Transverse colon (tissue), 4 donors: Measurements from ENCODE around the gene AKIRIN2. TPM values are rescaled to one million over a fixed set of nuclear protein-coding genes. Genes with fewer than 3 reads are reported as not detected.

Experiments used
- DNase-seq: peaks from one replicate; pipeline ENCODE4 v3.0.0-alpha.2; 2019
- H3K27ac ChIP-seq, 4 donors: fragments of 200-600 bp; sonication (generic); 2 replicates each; pipeline ENCODE4 v1.5.1; 2016 to 2018; ENCODE audit warnings: inconsistent platforms in 4 of 4
- H3K27me3 ChIP-seq: fragments of 200-600 bp; sonication (generic); 2 replicates; pipeline ENCODE4 v1.5.1; 2017; ENCODE audit warnings: inconsistent platforms
- H3K36me3 ChIP-seq, 4 donors: fragments of 200-600 bp; sonication (generic); 2 replicates each; pipeline ENCODE4 v1.5.1; 2017 to 2019; ENCODE audit warnings: inconsistent platforms in 4 of 4
- H3K4me1 ChIP-seq, 4 donors: fragments of 200-600 bp; sonication (generic); 2 replicates each; pipeline ENCODE4 v1.5.1; 2017 to 2020; ENCODE audit warnings: inconsistent platforms in 4 of 4
- H3K4me3 ChIP-seq, 4 donors: fragments of 200-600 bp; sonication (generic); 1 replicate in 1 of 4; 2 replicates in 3 of 4; pipeline versions ENCODE4 v1.5.1 to v1.6.1; 2017 to 2019; ENCODE audit warnings: inconsistent platforms in 4 of 4
- H3K9me3 ChIP-seq, 2 donors: fragments of 200-600 bp; sonication (generic); 2 replicates each; pipeline ENCODE4 v1.5.1; 2017 to 2019; ENCODE audit warnings: inconsistent platforms in 2 of 2
- EP300 ChIP-seq: sonication (generic); formaldehyde crosslinking; IDR thresholded peaks from one replicate; pipeline ENCODE4 v1.6.1; 2017; ENCODE audit warnings: antibody characterized with exemption, low read depth
- POLR2A ChIP-seq: fragments of 450-650 bp; IDR thresholded peaks from one replicate; pipeline ENCODE4 v1.6.1; 2016; ENCODE audit warnings: antibody characterized with exemption, mild to moderate bottlenecking, moderate library complexity
- POLR2AphosphoS5 ChIP-seq, 3 donors: sonication (generic); formaldehyde crosslinking; IDR thresholded peaks; one replicate each; pipeline ENCODE4 v1.6.1; 2016; ENCODE audit warnings: antibody characterized with exemption in 3 of 3
- WGBS, 2 donors: methylation state at CpG; one replicate each; pipeline ENCODE4 v1.1.5; 2018; ENCODE audit warnings: low coverage in 1 of 2; 5-methylcytosine and 5-hydroxymethylcytosine counted together
- in situ Hi-C, 4 donors: fragments of 200-750 bp; cut with MboI; loops; one replicate each; pipeline versions ENCODE4 v1.15.0 to v1.15.1; 2017; ENCODE audit warnings: low sequenced_read_pairs in 3 of 4, low pct_ligation_motif_present in 1 of 4, low pct_unique_long_range_greater_than_20kb in 1 of 4
- intact Hi-C: fragments of 100-400 bp; cut with DNase I; formaldehyde crosslinking; loops from one replicate; pipeline ENCODE4 v1.15.1; 2023; ENCODE audit warnings: low total_unique reads
- total RNA-seq, 4 donors: library from RNA; depleted of rRNA; stranded (reverse); fragments of >200 nt; gene quantifications; one replicate each; pipeline ENCODE4 v1.1.0, GENCODE V29; 2016
- TF ChIP-seq, protein P1 (sequence below), 5 experiments: fragments of 200-600 bp in 3 of 5; fragments of 450-650 bp in 2 of 5; sonication (generic) in 3 of 5; IDR thresholded peaks; 1 replicate in 2 of 5; 2 replicates in 3 of 5; pipeline ENCODE4 v1.5.1; 2016 to 2017; ENCODE audit warnings: antibody characterized with exemption in 5 of 5, inconsistent platforms in 3 of 5, mild to moderate bottlenecking in 2 of 5, moderate library complexity in 1 of 5

AKIRIN2 gene
- total RNA-seq, 4 donors from 2014 or later = 16.3 to 44.9 (median 20.7) TPM

DNA sequence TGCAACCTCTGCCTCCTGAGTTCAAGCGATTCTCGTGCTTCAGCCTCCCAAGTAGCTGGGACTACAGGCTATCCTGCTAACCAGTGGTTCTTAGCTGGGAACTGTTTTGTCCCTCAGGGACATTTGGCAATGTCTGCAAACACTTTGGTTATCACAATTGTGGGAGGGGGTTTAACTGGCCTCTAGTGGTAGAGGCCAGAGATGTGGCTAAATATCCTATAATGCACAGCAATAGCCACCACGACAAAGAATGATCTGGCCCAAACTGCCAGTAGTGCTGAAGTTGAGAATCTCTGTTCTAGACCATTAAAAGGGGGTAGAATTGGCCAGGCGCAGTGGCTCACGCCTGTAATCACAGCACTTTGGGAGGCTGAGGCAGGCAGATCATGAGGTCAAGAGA lies 28.8 kb downstream of the AKIRIN2 start:
- no peak overlapping the region for H3K27ac ChIP-seq
- in situ Hi-C loops = no loop called here
- 33 to 98% methylated on average over 1 to 5 of the region's 5 CpGs for WGBS, 2 donors

DNA sequence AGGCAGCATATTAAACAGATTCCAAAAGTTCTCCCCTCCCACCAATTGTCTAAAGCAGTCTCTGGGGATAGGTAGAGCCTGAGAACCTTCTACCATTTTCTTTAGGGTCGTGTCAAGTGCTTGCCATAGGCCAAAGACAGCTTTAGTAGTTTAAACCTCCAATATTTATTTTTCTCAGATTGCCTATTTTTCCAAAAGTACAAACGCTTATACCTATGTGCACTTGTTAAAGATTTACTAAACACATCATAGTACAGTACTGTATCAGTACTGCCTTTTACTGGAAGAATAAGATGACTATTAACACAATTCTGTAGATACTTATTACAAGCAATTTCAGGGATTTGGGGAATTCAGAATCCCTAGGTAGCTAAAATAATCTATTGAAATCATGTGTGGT lies 29.4 kb downstream of the AKIRIN2 start:
- Histone ChIP-seq H3K27ac (no peak overlapping the region), H3K27me3 (no peaks in the 10 kb centered on the region), H3K4me3 (no peak overlapping the region), H3K9me3 (no peaks in the 10 kb centered on the region), H3K36me3 (peaks cover 0 to 43% (median 11%) of the 10 kb centered on the region in 4 donors), H3K4me1 (no peaks in the 10 kb centered on the region)
- in situ Hi-C loops = no loop called here
- DNase-seq = no peak
- WGBS, 2 donors = 71 to 81% methylated on average over 2 of the region's 2 CpGs
- intact Hi-C loops = no loop called here
- no peak for TF ChIP-seq POLR2AphosphoS5 (IDR thresholded peaks at IDR 0.05)
- no peak for TF ChIP-seq POLR2A
- TF ChIP-seq EP300 = no peak
- TF ChIP-seq, protein P1, sequence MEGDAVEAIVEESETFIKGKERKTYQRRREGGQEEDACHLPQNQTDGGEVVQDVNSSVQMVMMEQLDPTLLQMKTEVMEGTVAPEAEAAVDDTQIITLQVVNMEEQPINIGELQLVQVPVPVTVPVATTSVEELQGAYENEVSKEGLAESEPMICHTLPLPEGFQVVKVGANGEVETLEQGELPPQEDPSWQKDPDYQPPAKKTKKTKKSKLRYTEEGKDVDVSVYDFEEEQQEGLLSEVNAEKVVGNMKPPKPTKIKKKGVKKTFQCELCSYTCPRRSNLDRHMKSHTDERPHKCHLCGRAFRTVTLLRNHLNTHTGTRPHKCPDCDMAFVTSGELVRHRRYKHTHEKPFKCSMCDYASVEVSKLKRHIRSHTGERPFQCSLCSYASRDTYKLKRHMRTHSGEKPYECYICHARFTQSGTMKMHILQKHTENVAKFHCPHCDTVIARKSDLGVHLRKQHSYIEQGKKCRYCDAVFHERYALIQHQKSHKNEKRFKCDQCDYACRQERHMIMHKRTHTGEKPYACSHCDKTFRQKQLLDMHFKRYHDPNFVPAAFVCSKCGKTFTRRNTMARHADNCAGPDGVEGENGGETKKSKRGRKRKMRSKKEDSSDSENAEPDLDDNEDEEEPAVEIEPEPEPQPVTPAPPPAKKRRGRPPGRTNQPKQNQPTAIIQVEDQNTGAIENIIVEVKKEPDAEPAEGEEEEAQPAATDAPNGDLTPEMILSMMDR (IDR thresholded peaks at IDR 0.05) = no peak

More for the DNA sequence above, 28.8 kb downstream of the AKIRIN2 start:
- TF ChIP-seq, protein P1 (IDR thresholded peaks at IDR 0.05) = no peak
- no peak for TF ChIP-seq POLR2AphosphoS5 (IDR thresholded peaks at IDR 0.05)
- no peak for TF ChIP-seq POLR2A
- no peak for TF ChIP-seq EP300
- Histone ChIP-seq H3K27me3 (no peaks in the 10 kb centered on the region), H3K4me3 (no peak overlapping the region), H3K9me3 (no peaks in the 10 kb centered on the region), H3K36me3 (peaks cover 0 to 49% (median 14%) of the 10 kb centered on the region in 4 donors), H3K4me1 (peaks cover 0 to 6% (median 0%) of the 10 kb centered on the region in 4 donors)
- intact Hi-C loops = no loop called here
- DNase-seq = no peak

DNA sequence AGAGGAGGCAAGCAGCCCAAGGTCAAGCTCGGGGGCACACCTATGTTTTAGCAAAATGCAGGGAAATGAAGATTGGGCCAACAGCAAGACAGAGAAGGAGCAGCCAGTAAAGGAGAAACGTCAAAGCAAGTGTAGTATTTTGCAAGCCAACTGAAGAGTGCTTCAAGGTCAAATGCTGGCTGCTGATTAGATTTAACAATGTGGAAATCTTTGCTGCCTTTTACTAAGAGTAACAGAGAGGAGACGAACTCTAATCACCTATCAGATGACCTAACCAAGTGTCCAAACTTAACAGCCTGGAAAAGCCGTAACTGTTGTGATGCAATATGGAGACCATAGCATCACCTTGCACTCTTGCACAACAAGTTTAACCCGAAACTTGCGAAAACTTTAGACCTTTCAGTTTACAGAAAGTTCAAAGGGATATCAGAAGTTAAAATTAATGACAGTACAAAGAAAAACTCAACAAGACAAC lies 30.4 kb downstream of the AKIRIN2 start:
- H3K27me3 ChIP-seq = no peaks in the 10 kb centered on the region
- no peaks in the 10 kb centered on the region for H3K4me1 ChIP-seq
- H3K27ac ChIP-seq = no peak overlapping the region
- H3K36me3 ChIP-seq = peaks cover 0 to 34% (median 8%) of the 10 kb centered on the region in 4 donors
- WGBS, 2 donors = 76 to 87% methylated on average over 6 of the region's 6 CpGs
- in situ Hi-C loops = no loop called here
- H3K9me3 ChIP-seq = no peaks in the 10 kb centered on the region
- H3K4me3 ChIP-seq = no peak overlapping the region
- no peak for DNase-seq
- TF ChIP-seq EP300 (no peak), POLR2A (no peak), POLR2AphosphoS5 (IDR thresholded peaks at IDR 0.05) (no peak)
- TF ChIP-seq, protein P1 (IDR thresholded peaks at IDR 0.05) = no peak
- intact Hi-C loops = no loop called here

DNA sequence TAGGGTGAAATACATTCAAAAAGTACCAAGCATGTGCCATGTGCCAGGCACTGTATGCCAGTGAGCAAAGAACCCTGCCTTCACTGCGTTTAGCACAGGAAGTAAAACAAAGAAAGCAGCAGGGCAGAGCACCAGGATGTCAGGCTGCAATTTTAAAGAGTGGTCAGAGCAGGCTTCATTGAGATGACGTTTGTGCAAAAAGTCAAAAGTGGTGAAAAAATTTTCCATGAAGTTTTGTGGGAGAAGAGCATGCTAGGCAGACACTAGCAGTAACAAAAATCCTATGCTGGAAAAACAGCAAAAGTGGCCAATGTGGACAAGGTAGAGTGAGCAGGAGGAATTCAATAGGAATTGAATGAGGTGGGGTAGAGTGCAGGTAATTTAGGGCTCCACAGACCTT lies 31.3 kb downstream of the AKIRIN2 start:
- Histone ChIP-seq H3K9me3 (no peaks in the 10 kb centered on the region), H3K27me3 (no peaks in the 10 kb centered on the region), H3K36me3 (peaks cover 0 to 31% (median 8%) of the 10 kb centered on the region in 4 donors), H3K4me1 (no peaks in the 10 kb centered on the region), H3K4me3 (no peak overlapping the region), H3K27ac (no peak overlapping the region)
- in situ Hi-C loops (no loop called here), intact Hi-C loops (no loop called here)
- TF ChIP-seq, protein P1 (IDR thresholded peaks at IDR 0.05) = no peak
- TF ChIP-seq EP300 = no peak
- TF ChIP-seq POLR2A = no peak
- no peak for TF ChIP-seq POLR2AphosphoS5 (IDR thresholded peaks at IDR 0.05)
- 20 to 65% methylated on average over 1 to 2 of the region's 2 CpGs for WGBS, 2 donors
- DNase-seq = no peak
